Gastroesophageal sphincter (tissue), 3 donors: Measurements from ENCODE around the gene DGKI.

Experiments used
- CTCF ChIP-seq, 4 experiments: fragments of 200-600 bp in 2 of 4; fragments of 450-650 bp in 2 of 4; sonication (generic) in 1 of 4; IDR thresholded peaks; one replicate each; pipeline ENCODE4 v1.5.1; 2017 to 2019; ENCODE audit warnings: antibody characterized with exemption in 4 of 4, mild to moderate bottlenecking in 2 of 4, moderate library complexity in 2 of 4
- POLR2A ChIP-seq, 2 donors: fragments of 450-650 bp; IDR thresholded peaks; one replicate each; pipeline ENCODE4 v1.6.1; 2017; ENCODE audit warnings: antibody characterized with exemption in 2 of 2, mild to moderate bottlenecking in 2 of 2, moderate library complexity in 1 of 2

DNA sequence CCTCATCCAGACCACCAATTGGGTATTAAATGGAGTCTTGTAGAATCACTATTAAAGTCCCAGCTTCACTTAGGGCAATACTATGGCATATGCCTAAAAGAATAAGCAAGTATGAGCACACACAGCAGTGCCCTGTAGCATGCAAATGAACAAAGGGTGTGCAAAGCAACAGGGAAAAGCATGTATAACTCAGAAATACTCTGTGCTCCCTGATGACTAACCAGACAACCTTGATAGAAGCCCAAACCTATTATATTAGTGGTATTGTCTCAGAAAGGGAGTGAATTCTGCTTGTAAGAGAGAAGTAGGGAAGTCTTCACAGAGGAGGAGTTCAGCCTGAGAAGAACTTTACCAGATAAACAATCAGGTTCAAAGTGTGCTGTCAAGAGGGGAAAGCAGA, 131.2 kb downstream of the DGKI start:
- no peak for TF ChIP-seq POLR2A (IDR thresholded peaks at IDR 0.05)
- no peak for TF ChIP-seq CTCF (IDR thresholded peaks at IDR 0.05)
